Measurements from ENCODE around the gene HPS4. TPM values are rescaled to one million over a fixed set of nuclear protein-coding genes. Genes with fewer than 3 reads are reported as not detected.

HPS4 gene
- total and polyA plus RNA-seq, 12 donors: 4.6 to 14.3 (median 9.0) TPM

- no peaks in the 10 kb centered on the region for H3K9me3 ChIP-seq
- H3K36me3 ChIP-seq: peaks cover 0 to 12% (median 0%) of the 10 kb centered on the region in 9 donors
- H3K27me3 ChIP-seq: peaks cover 0 to 38% (median 17%) of the 10 kb centered on the region in 7 donors
- TF ChIP-seq CTCF (IDR thresholded peaks at IDR 0.05): no peak
- 6% methylated on average over 32 to 50 of the region's 50 CpGs for WGBS, 2 donors
- intact Hi-C loops (cut with DNase I): no loop called here
- peaks cover 0 to 36% (median 0%) of the 10 kb centered on the region in 9 donors for H3K4me1 ChIP-seq
- H3K27ac ChIP-seq: no peak overlapping the region
- no peak for DNase-seq
- peak in 3 of 8 donors; percentile 5 to 27 (median 24) for ATAC-seq
- H3K4me3 ChIP-seq: peak overlapping the region in 9 of 10 donors; percentile 14 to 69 (median 52)
Observed at GRCh38 chr22:26429458-26430286, 53.9 kb downstream of the HPS4 start.

- peak; percentile 26 to 54 for DNase-seq
- intact Hi-C loops (cut with DNase I): no loop called here
- Histone ChIP-seq H3K9me3 (peaks cover 0 to 1% (median 0%) of the 10 kb centered on the region in 11 donors), H3K27me3 (peaks cover 0 to 34% (median 17%) of the 10 kb centered on the region in 7 donors), H3K27ac (peak within 1 kb of the TSS in 8 of 10 donors; percentile 18 to 92 (median 54)), H3K4me1 (peaks cover 0 to 33% (median 0%) of the 10 kb centered on the region in 9 donors), H3K36me3 (peaks cover 0 to 4% (median 0%) of the 10 kb centered on the region in 9 donors), H3K4me3 (peak within 1 kb of the TSS; percentile 26 to 69 (median 58))
- TF ChIP-seq CTCF (IDR thresholded peaks at IDR 0.05): no peak
- peak; percentile 63 to 83 (median 71) for ATAC-seq
- WGBS, 2 donors: 1 to 2% methylated on average over 73 to 96 of the region's 96 CpGs
Observed at GRCh38 chr22:26428515-26429457, 54.8 kb downstream of the HPS4 start, which contains the start of gene ASPHD2. Gene ASPHD2 (plus strand): TSS chr22:26429260. CDS start chr22:26433616, 4,356 bp downstream.

- no peak for DNase-seq
- Histone ChIP-seq H3K4me1 (peaks cover 0 to 25% (median 0%) of the 10 kb centered on the region in 9 donors), H3K4me3 (no peak overlapping the region), H3K27ac (no peak overlapping the region), H3K27me3 (peaks cover 0 to 21% (median 17%) of the 10 kb centered on the region in 7 donors), H3K36me3 (no peaks in the 10 kb centered on the region), H3K9me3 (peaks cover 0 to 14% (median 3%) of the 10 kb centered on the region in 11 donors)
- intact Hi-C loops (cut with DNase I): no loop called here
- no peak for ATAC-seq
- no peak for TF ChIP-seq CTCF (IDR thresholded peaks at IDR 0.05)
Observed at GRCh38 chr22:26426924-26427323, 56.7 kb downstream of the HPS4 start.

GRCh38 chr22:26418620-26419019, 65.0 kb downstream of the HPS4 start:
- DNase-seq: no peak
- intact Hi-C loops (cut with DNase I): no loop called here
- WGBS, 2 donors: 44 to 53% methylated on average over 3 of the region's 3 CpGs
- peaks cover 0 to 5% (median 0%) of the 10 kb centered on the region in 9 donors for H3K4me1 ChIP-seq
- peaks cover 0 to 57% (median 37%) of the 10 kb centered on the region in 7 donors for H3K27me3 ChIP-seq
- H3K36me3 ChIP-seq: no peaks in the 10 kb centered on the region
- H3K27ac ChIP-seq: no peak overlapping the region
- peaks cover 0 to 13% (median 3%) of the 10 kb centered on the region in 11 donors for H3K9me3 ChIP-seq
- TF ChIP-seq CTCF (IDR thresholded peaks at IDR 0.05): no peak
- no peak overlapping the region for H3K4me3 ChIP-seq
- ATAC-seq: no peak
